A549 (cell line): ENCODE results near the gene NIP7. TPM values are rescaled to one million over a fixed set of nuclear protein-coding genes. Genes with fewer than 3 reads are reported as not detected.

Experiments
- ATAC-seq, 2 experiments: fragments of 200-7000 bp in 1 of 2; fragments of >200 bp in 1 of 2; cut with Nextera tagmentation in 1 of 2; cut with Tn5 transposase in 1 of 2; 3 replicates each; pipeline versions ENCODE4 v1.8.0 to v1.9.1; 2018 to 2020; ENCODE audit warnings: mild to moderate bottlenecking in 1 of 2, moderate library complexity in 1 of 2
- CTCF ChIA-PET: fragments of 300-600 bp; sonication (Branson Sonifier 250); formaldehyde crosslinking; extraction: SDS; loops from one replicate; lab custom pipeline; 2021; ENCODE audit warnings: antibody characterized with exemption, inconsistent platforms; lab: Yijun Ruan, JAX
- POLR2A ChIA-PET: fragments of 350-600 bp; formaldehyde crosslinking; extraction: SDS; loops from one replicate; lab custom pipeline; 2021; ENCODE audit warnings: antibody characterized with exemption, inconsistent platforms; lab: Yijun Ruan, JAX
- DNase-seq, 2 experiments: peaks; one replicate each; pipeline versions ENCODE4 v3.0.0 to v3.0.0-alpha.2; 2011 to 2016; ENCODE audit warnings: low read depth in 1 of 2, low spot score in 1 of 2
- FAIRE-seq: peaks from 2 replicates; lab custom pipeline; 2011; peaks lifted over from hg19 to GRCh38; lab: Jason Lieb, UNC
- H3K27ac ChIP-seq, 2 experiments: fragments of >200 bp; sonication (Bioruptor Twin); formaldehyde crosslinking; 3 replicates each; pipeline ENCODE4 v1.5.1; 2016 to 2017
- H3K4me1 ChIP-seq: fragments of >200 bp; sonication (Bioruptor Twin); formaldehyde crosslinking; 3 replicates; pipeline ENCODE4 v1.6.1; 2016
- H3K4me2 ChIP-seq: fragments of >200 bp; sonication (Bioruptor Twin); formaldehyde crosslinking; 3 replicates; pipeline ENCODE4 v1.6.1; 2016
- H3K4me3 ChIP-seq: fragments of >200 bp; sonication (Bioruptor Twin); formaldehyde crosslinking; 3 replicates; pipeline ENCODE4 v1.5.1; 2016
- H3K9me3 ChIP-seq: fragments of >200 bp; sonication (Bioruptor Twin); formaldehyde crosslinking; 3 replicates; pipeline ENCODE4 v1.6.1; 2016
- BHLHE40 ChIP-seq: IDR thresholded peaks from 2 replicates; pipeline ENCODE4 v1.6.1; 2012; ENCODE audit warnings: low read depth, low read length, inconsistent platforms
- CBX2 ChIP-seq: fragments of 200-600 bp; sonication (generic); IDR thresholded peaks from 2 replicates; pipeline ENCODE4 v1.6.1; 2016; ENCODE audit warnings: low read depth, mild to moderate bottlenecking, borderline replicate concordance
- CBX8 ChIP-seq: fragments of 200-600 bp; sonication (generic); IDR thresholded peaks from 2 replicates; pipeline ENCODE4 v1.6.1; 2016
- CHD4 ChIP-seq: fragments of 200-600 bp; sonication (generic); IDR thresholded peaks from 2 replicates; pipeline ENCODE4 v1.6.1; 2016; ENCODE audit warnings: antibody characterized with exemption, mild to moderate bottlenecking, borderline replicate concordance
- EP300 ChIP-seq, 2 experiments: fragments of >200 bp; sonication (Bioruptor Twin); formaldehyde crosslinking; IDR thresholded peaks; 2 replicates in 1 of 2; 3 replicates in 1 of 2; pipeline ENCODE4 v1.6.1; 2016 to 2017
- ESRRA ChIP-seq: fragments of 150-350 bp; IDR thresholded peaks from 2 replicates; pipeline ENCODE4 v1.6.1; 2014; ENCODE audit warnings: mild to moderate bottlenecking, low read length, borderline replicate concordance
- FOXS1 ChIP-seq: fragments of 250-450 bp; sonication (Bioruptor Pico); IDR thresholded peaks from 2 replicates; pipeline ENCODE4 v1.5.0; 2020; ENCODE audit warnings: mild to moderate bottlenecking, moderate library complexity
- HOXB13 ChIP-seq: fragments of 250-450 bp; sonication (Bioruptor Pico); IDR thresholded peaks from 2 replicates; pipeline ENCODE4 v1.5.0; 2020; ENCODE audit warnings: low read depth, mild to moderate bottlenecking, moderate library complexity
- JUN ChIP-seq, 2 experiments: fragments of >200 bp; sonication (Bioruptor Twin); formaldehyde crosslinking; IDR thresholded peaks; 2 replicates in 1 of 2; 3 replicates in 1 of 2; pipeline ENCODE4 v1.6.1; 2016 to 2017
- JUNB ChIP-seq: fragments of >200 bp; sonication (Bioruptor Twin); formaldehyde crosslinking; IDR thresholded peaks from 2 replicates; pipeline ENCODE4 v1.6.1; 2016
- KDM1A ChIP-seq: fragments of 200-600 bp; sonication (generic); IDR thresholded peaks from 2 replicates; pipeline ENCODE4 v1.6.1; 2016; ENCODE audit warnings: low read depth, mild to moderate bottlenecking
- KDM5A ChIP-seq: fragments of 200-600 bp; sonication (generic); IDR thresholded peaks from 2 replicates; pipeline ENCODE4 v1.6.1; 2016; ENCODE audit warnings: antibody characterized with exemption, mild to moderate bottlenecking
- NPAS2 ChIP-seq: fragments of 250-450 bp; sonication (Bioruptor Pico); IDR thresholded peaks from 2 replicates; pipeline ENCODE4 v1.8.0; 2022; ENCODE audit warnings: mild to moderate bottlenecking, moderate library complexity, borderline replicate concordance
- NR3C1 ChIP-seq: fragments of >200 bp; sonication (Bioruptor Twin); formaldehyde crosslinking; IDR thresholded peaks from 3 replicates; pipeline ENCODE4 v1.6.1; 2017
- POLR2A ChIP-seq: IDR thresholded peaks from 2 replicates; pipeline ENCODE4 v1.6.1; 2012; ENCODE audit warnings: mild to moderate bottlenecking, low read length
- POLR2AphosphoS2 ChIP-seq: conservative IDR thresholded peaks from 2 replicates; pipeline ENCODE4 v1.6.1; 2012; ENCODE audit warnings: low read length, improper control_type of control experiment, inconsistent platforms
- RAD21 ChIP-seq, 2 experiments: fragments of >200 bp in 1 of 2; sonication (Bioruptor Twin) in 1 of 2; formaldehyde crosslinking in 1 of 2; IDR thresholded peaks in 1 of 2; conservative IDR thresholded peaks in 1 of 2; 2 replicates in 1 of 2; 3 replicates in 1 of 2; pipeline ENCODE4 v1.6.1; 2012 to 2018; ENCODE audit warnings: inconsistent platforms in 1 of 2
- RARB ChIP-seq: fragments of 250-450 bp; sonication (Bioruptor Pico); IDR thresholded peaks from 2 replicates; pipeline ENCODE4 v1.8.0; 2021; ENCODE audit warnings: mild to moderate bottlenecking, moderate library complexity
- RFX5 ChIP-seq: fragments of 450-650 bp; IDR thresholded peaks from 2 replicates; pipeline ENCODE4 v1.7.1; 2014; ENCODE audit warnings: antibody characterized with exemption, mild to moderate bottlenecking, moderate library complexity
- SMC3 ChIP-seq: fragments of >200 bp; sonication (Bioruptor Twin); formaldehyde crosslinking; IDR thresholded peaks from 3 replicates; pipeline ENCODE4 v1.6.1; 2018; ENCODE audit warnings: inconsistent platforms
- ZNF302 ChIP-seq: fragments of 250-450 bp; sonication (Bioruptor Pico); IDR thresholded peaks from 2 replicates; pipeline ENCODE4 v1.9.0; 2021; ENCODE audit warnings: inconsistent platforms, mild to moderate bottlenecking, moderate library complexity
- ZSCAN20 ChIP-seq: fragments of 250-450 bp; sonication (Bioruptor Pico); IDR thresholded peaks from 2 replicates; pipeline ENCODE4 v1.8.0; 2022; ENCODE audit warnings: mild to moderate bottlenecking, moderate library complexity
- WGBS: methylation state at CpG from one replicate; pipeline ENCODE4 v1.1.6; 2017; ENCODE audit errors: missing lambda C conversion rate; 5-methylcytosine and 5-hydroxymethylcytosine counted together
- polyA plus RNA-seq, 4 experiments: library from polyadenylated mRNA; depleted of rRNA in 3 of 4; stranded (reverse); fragments of >200 nt; fragmentation: RNase III in 1 of 4; extraction: RNeasy Plus Mini Kit Qiagen cat#74134 plus additional on column Dnase treatment in 1 of 4; gene quantifications; 2 replicates in 3 of 4; 3 replicates in 1 of 4; pipeline ENCODE4 v1.2.3, GENCODE V29; 2011 to 2017
- TF ChIP-seq, protein P1 (sequence below): fragments of 250-450 bp; sonication (Bioruptor Pico); IDR thresholded peaks from 2 replicates; pipeline ENCODE4 v1.5.0; 2020; ENCODE audit warnings: low read depth, mild to moderate bottlenecking, moderate library complexity
- TF ChIP-seq, protein P2 (sequence below): fragments of >200 bp; sonication (Bioruptor Twin); formaldehyde crosslinking; IDR thresholded peaks from 3 replicates; pipeline ENCODE4 v1.6.1; 2016
- TF ChIP-seq, protein P3 (sequence below): fragments of 150-350 bp; IDR thresholded peaks from 2 replicates; pipeline ENCODE4 v1.6.1; 2014; ENCODE audit warnings: low read depth, mild to moderate bottlenecking, low read length
- TF ChIP-seq, protein P4 (sequence below): fragments of >200 bp; sonication (Bioruptor Twin); formaldehyde crosslinking; IDR thresholded peaks from 2 replicates; pipeline ENCODE4 v1.6.1; 2016
- TF ChIP-seq, protein P5 (sequence below): fragments of 450-650 bp; IDR thresholded peaks from 2 replicates; pipeline ENCODE4 v1.6.1; 2014; ENCODE audit warnings: antibody characterized with exemption
- TF ChIP-seq, protein P6 (sequence below): fragments of 200-600 bp; sonication (generic); IDR thresholded peaks from 2 replicates; pipeline ENCODE4 v1.6.1; 2016; ENCODE audit warnings: antibody characterized with exemption, mild to moderate bottlenecking, moderate library complexity
- TF ChIP-seq, protein P7 (sequence below): IDR thresholded peaks from 2 replicates; pipeline ENCODE4 v1.6.1; 2012

The NIP7 gene
- polyA plus RNA-seq, 2 of the 4 experiments (the other 2 are of a cell fraction), result 23.0 to 55.9 TPM

DNA sequence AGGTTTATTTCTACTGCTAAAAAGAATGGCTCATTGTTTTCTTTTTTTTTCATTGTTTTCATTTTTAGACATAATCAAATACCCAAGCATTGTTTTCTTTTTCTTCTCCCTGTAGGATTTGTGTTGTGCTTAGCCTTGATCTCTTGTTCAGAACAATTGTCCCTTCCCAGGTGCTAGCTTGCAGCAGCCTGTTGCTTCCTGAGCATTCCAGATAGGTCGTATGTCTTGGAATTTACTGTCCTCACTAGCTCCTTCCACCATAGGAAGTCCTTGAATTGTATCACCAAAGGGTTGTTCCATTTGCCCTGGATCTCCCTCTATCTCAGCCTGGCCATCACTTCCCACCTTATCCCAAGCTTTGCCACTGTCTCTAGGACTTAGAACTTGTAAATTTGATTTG, 38.4 kb upstream of the NIP7 start:
- Histone ChIP-seq H3K4me1 (no peaks in the 10 kb centered on the region), H3K4me3 (no peak overlapping the region), H3K9me3 (no peaks in the 10 kb centered on the region), H3K27ac (no peak overlapping the region), H3K4me2 (no peak overlapping the region)
- ChIA-PET CTCF (interaction anchor here (1.0 to 2.6 kb wide), 4 partner anchors 11 to 773 kb away, joined by 3 to 10 read pairs (median 4); partner anchors contain the start of gene VPS4A), POLR2A (no interaction called here)
- TF ChIP-seq, protein P1, sequence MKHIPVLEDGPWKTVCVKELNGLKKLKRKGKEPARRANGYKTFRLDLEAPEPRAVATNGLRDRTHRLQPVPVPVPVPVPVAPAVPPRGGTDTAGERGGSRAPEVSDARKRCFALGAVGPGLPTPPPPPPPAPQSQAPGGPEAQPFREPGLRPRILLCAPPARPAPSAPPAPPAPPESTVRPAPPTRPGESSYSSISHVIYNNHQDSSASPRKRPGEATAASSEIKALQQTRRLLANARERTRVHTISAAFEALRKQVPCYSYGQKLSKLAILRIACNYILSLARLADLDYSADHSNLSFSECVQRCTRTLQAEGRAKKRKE, result no peak
- TF ChIP-seq, protein P2, sequence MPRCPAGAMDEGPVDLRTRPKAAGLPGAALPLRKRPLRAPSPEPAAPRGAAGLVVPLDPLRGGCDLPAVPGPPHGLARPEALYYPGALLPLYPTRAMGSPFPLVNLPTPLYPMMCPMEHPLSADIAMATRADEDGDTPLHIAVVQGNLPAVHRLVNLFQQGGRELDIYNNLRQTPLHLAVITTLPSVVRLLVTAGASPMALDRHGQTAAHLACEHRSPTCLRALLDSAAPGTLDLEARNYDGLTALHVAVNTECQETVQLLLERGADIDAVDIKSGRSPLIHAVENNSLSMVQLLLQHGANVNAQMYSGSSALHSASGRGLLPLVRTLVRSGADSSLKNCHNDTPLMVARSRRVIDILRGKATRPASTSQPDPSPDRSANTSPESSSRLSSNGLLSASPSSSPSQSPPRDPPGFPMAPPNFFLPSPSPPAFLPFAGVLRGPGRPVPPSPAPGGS, result no peak
- TF ChIP-seq NPAS2 (CRISPR knock-in tag), result no peak
- TF ChIP-seq RARB (CRISPR knock-in tag), result no peak
- TF ChIP-seq ZSCAN20 (CRISPR knock-in tag), result no peak
- TF ChIP-seq HOXB13 (CRISPR knock-in tag), result no peak
- TF ChIP-seq CBX8, result no peak
- TF ChIP-seq, protein P3, sequence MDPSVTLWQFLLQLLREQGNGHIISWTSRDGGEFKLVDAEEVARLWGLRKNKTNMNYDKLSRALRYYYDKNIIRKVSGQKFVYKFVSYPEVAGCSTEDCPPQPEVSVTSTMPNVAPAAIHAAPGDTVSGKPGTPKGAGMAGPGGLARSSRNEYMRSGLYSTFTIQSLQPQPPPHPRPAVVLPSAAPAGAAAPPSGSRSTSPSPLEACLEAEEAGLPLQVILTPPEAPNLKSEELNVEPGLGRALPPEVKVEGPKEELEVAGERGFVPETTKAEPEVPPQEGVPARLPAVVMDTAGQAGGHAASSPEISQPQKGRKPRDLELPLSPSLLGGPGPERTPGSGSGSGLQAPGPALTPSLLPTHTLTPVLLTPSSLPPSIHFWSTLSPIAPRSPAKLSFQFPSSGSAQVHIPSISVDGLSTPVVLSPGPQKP, result no peak
- TF ChIP-seq ESRRA, result no peak
- no peak for TF ChIP-seq CHD4
- TF ChIP-seq, protein P4, sequence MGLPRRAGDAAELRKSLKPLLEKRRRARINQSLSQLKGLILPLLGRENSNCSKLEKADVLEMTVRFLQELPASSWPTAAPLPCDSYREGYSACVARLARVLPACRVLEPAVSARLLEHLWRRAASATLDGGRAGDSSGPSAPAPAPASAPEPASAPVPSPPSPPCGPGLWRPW, result no peak
- no peak for TF ChIP-seq FOXS1 (CRISPR knock-in tag)
- FAIRE-seq, result no peak
- DNase-seq, result no peak
- ATAC-seq, result no peak
- WGBS, result 85% methylated on average over 1 of the region's 1 CpG

DNA sequence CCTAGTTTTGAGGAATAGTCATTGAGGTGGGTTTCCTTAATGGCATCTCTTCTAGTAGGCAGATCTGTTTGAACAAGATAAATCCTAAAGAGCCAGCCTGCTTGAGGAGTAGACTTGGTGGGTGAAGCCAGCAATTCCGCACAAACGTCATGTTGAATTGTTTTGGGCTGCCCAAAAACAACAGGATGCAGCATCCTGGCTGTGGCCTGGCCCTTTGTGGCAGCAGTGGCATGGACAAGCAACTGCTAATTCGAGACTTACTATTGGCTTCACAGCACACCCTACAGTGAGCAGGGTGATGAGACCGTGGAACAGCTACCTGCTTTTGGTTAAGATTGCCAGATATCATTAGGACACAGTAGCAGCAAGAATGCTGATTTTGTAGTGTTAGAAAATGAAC, 37.7 kb upstream of the NIP7 start:
- no peak overlapping the region for H3K4me2 ChIP-seq
- H3K4me1 ChIP-seq, result no peaks in the 10 kb centered on the region
- TF ChIP-seq KDM1A (no peak), POLR2A (no peak), JUNB (no peak), CBX2 (no peak), SMC3 (no peak), RAD21 (conservative IDR thresholded peaks at IDR 0.05 in 1 of 2, IDR thresholded peaks at IDR 0.05 in 1 of 2) (no peak), RARB (CRISPR knock-in tag) (no peak), BHLHE40 (no peak), NR3C1 (no peak), KDM5A (no peak), POLR2AphosphoS2 (no peak), RFX5 (no peak), EP300 (IDR thresholded peaks at IDR 0.05) (no peak), ZNF302 (CRISPR knock-in tag) (no peak), JUN (IDR thresholded peaks at IDR 0.05) (no peak), CHD4 (no peak), ESRRA (no peak)
- TF ChIP-seq, protein P5, sequence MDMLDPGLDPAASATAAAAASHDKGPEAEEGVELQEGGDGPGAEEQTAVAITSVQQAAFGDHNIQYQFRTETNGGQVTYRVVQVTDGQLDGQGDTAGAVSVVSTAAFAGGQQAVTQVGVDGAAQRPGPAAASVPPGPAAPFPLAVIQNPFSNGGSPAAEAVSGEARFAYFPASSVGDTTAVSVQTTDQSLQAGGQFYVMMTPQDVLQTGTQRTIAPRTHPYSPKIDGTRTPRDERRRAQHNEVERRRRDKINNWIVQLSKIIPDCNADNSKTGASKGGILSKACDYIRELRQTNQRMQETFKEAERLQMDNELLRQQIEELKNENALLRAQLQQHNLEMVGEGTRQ, result no peak
- TF ChIP-seq, protein P6, sequence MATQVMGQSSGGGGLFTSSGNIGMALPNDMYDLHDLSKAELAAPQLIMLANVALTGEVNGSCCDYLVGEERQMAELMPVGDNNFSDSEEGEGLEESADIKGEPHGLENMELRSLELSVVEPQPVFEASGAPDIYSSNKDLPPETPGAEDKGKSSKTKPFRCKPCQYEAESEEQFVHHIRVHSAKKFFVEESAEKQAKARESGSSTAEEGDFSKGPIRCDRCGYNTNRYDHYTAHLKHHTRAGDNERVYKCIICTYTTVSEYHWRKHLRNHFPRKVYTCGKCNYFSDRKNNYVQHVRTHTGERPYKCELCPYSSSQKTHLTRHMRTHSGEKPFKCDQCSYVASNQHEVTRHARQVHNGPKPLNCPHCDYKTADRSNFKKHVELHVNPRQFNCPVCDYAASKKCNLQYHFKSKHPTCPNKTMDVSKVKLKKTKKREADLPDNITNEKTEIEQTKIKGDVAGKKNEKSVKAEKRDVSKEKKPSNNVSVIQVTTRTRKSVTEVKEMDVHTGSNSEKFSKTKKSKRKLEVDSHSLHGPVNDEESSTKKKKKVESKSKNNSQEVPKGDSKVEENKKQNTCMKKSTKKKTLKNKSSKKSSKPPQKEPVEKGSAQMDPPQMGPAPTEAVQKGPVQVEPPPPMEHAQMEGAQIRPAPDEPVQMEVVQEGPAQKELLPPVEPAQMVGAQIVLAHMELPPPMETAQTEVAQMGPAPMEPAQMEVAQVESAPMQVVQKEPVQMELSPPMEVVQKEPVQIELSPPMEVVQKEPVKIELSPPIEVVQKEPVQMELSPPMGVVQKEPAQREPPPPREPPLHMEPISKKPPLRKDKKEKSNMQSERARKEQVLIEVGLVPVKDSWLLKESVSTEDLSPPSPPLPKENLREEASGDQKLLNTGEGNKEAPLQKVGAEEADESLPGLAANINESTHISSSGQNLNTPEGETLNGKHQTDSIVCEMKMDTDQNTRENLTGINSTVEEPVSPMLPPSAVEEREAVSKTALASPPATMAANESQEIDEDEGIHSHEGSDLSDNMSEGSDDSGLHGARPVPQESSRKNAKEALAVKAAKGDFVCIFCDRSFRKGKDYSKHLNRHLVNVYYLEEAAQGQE, result no peak
- TF ChIP-seq, protein P7, sequence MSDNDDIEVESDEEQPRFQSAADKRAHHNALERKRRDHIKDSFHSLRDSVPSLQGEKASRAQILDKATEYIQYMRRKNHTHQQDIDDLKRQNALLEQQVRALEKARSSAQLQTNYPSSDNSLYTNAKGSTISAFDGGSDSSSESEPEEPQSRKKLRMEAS, result no peak
- 91% methylated on average over 4 of the region's 4 CpGs for WGBS
- no peak overlapping the region for H3K27ac ChIP-seq
- ATAC-seq (no peak), FAIRE-seq (no peak), DNase-seq (no peak)
- ChIA-PET POLR2A (no interaction called here), CTCF (interaction anchor here (1.0 to 2.6 kb wide), 5 partner anchors 10 to 774 kb away, joined by 3 to 10 read pairs (median 5); partner anchors contain the start of gene VPS4A)
- H3K9me3 ChIP-seq, result no peaks in the 10 kb centered on the region
- H3K4me3 ChIP-seq, result no peak overlapping the region
